Measurements from ENCODE around the gene PCNA. TPM values are rescaled to one million over a fixed set of nuclear protein-coding genes. Genes with fewer than 3 reads are reported as not detected.
A peak's percentile ranks its signal among the peaks of the same experiment; 100 is the strongest.

PCNA gene
- total RNA-seq, 1 experiment from 2014 or later, result 274 TPM

- Histone ChIP-seq H3K23ac (ENCODE audit: insufficient read length, low read depth, low read length) (no peak overlapping the region), H3K4ac (ENCODE audit: low read depth, low read length) (peak overlapping the region; percentile 60; the same call in 1 of the 2 replicates), H4K91ac (ENCODE audit: insufficient read length, low read depth, low read length) (peak overlapping the region; percentile 60), H2BK5ac (ENCODE audit: insufficient read length, low read length) (peak overlapping the region; percentile 95), H3K9ac (ENCODE audit: extremely low read depth, insufficient read length, low read length) (peak overlapping the region; percentile 99), H3K9me3 (ENCODE audit: control insufficient read depth, low read depth, low read length) (no peaks in the 10 kb centered on the region), H3K14ac (ENCODE audit: insufficient read depth, low read length) (peak overlapping the region; percentile 98), H2AK5ac (ENCODE audit: insufficient read length, low read length) (no peak overlapping the region), H3K27ac (ENCODE audit: insufficient read length, low read depth, low read length) (peak overlapping the region; percentile 55), H2BK20ac (ENCODE audit: low read depth, low read length, poor library complexity, severe bottlenecking) (no peak overlapping the region), H3K23me2 (ENCODE audit: insufficient read length, low read depth, low read length, poor library complexity, severe bottlenecking) (peaks cover 6% of the 10 kb centered on the region), H4K8ac (replicated peaks; ENCODE audit: insufficient read length, low read depth, low read length) (no peak overlapping the region), H3T11ph (ENCODE audit: low read length) (peak overlapping the region; percentile 46), H4K20me1 (ENCODE audit: control insufficient read depth, insufficient read depth, insufficient read length) (no peaks in the 10 kb centered on the region), H3K4me2 (ENCODE audit: insufficient read depth, insufficient read length, low read length) (peak overlapping the region; percentile 74), H3K27me3 (ENCODE audit: insufficient read depth, low read length) (no peaks in the 10 kb centered on the region), H3K56ac (ENCODE audit: insufficient read length, low read depth, low read length) (peak overlapping the region; percentile 93), H2BK12ac (ENCODE audit: insufficient read length, low read depth, low read length) (no peak overlapping the region), H3K4me1 (ENCODE audit: insufficient read depth, low read length) (no peaks in the 10 kb centered on the region), H2BK120ac (ENCODE audit: low read depth, low read length, poor library complexity, severe bottlenecking) (peak overlapping the region; percentile 65), H3K79me1 (ENCODE audit: insufficient read depth, low read depth, low read length, poor library complexity, severe bottlenecking) (no peaks in the 10 kb centered on the region), H4K5ac (ENCODE audit: insufficient read length, low read depth, low read length) (peak overlapping the region; percentile 98), H2AFZ (ENCODE audit: low read length) (no peak overlapping the region), H2BK15ac (ENCODE audit: low read depth, low read length) (no peak overlapping the region), H3K18ac (ENCODE audit: insufficient read length, low read depth, low read length) (peak overlapping the region; percentile 97), H3K79me2 (ENCODE audit: insufficient read depth, low read length) (peaks cover 22% of the 10 kb centered on the region; the same call in 1 of the 2 replicates)
- no peak for TF ChIP-seq CTCF (conservative IDR thresholded peaks at IDR 0.05)
- H3K4me1 Mint-ChIP-seq, result peaks cover 33% of the 10 kb centered on the region in 2 experiments
- no CpG with 5 or more reads among the region's 21 CpGs for WGBS (ENCODE audit: extremely low coverage, insufficient read length, low lambda C conversion rate)
- peaks cover 37 to 50% (median 49%) of the 10 kb centered on the region in 3 experiments for H3K36me3 Mint-ChIP-seq (ENCODE audit: insufficient read depth in 1 of 3, low read depth in 3 of 3)
- no peak for DNase-seq
- peak overlapping the region; percentile 98 for H3K4me3 Mint-ChIP-seq
- H3K27me3 Mint-ChIP-seq (ENCODE audit: low read depth), result no peaks in the 10 kb centered on the region
- no peaks in the 10 kb centered on the region; a peak in 1 of 5 replicates for H3K9me3 Mint-ChIP-seq
- H3K27ac Mint-ChIP-seq, result peak overlapping the region; percentile 93 to 100 (median 99)
Observed at GRCh38 chr20:5119143-5119434, 669 bp downstream of the PCNA start.

Data from H9 (cell line).